ENCODE measurements around the gene APC2. TPM values are rescaled to one million over a fixed set of nuclear protein-coding genes. Genes with fewer than 3 reads are reported as not detected.

Gene APC2
- total RNA-seq, 2 experiments from 2014 or later: 0.57 to 5.5 TPM

- Histone ChIP-seq H3K9me2 (ENCODE audit: insufficient read depth, low read length) (no peaks in the 10 kb centered on the region), H4K20me1 (ENCODE audit: insufficient read depth, low read length) (no peaks in the 10 kb centered on the region), H2AFZ (ENCODE audit: low read length) (no peak overlapping the region), H3K27ac (ENCODE audit: low read depth, low read length, poor library complexity, severe bottlenecking) (peak overlapping the region; percentile 59), H3K4me2 (ENCODE audit: low read length) (peak overlapping the region; percentile 85), H3K36me3 (ENCODE audit: insufficient read depth, low read length) (no peaks in the 10 kb centered on the region), H3K79me2 (ENCODE audit: insufficient read depth, low read depth, low read length) (no peaks in the 10 kb centered on the region), H3K4me3 (ENCODE audit: low read depth, low read length, poor library complexity, severe bottlenecking) (peak overlapping the region; percentile 52), H3K9me3 (ENCODE audit: low read length) (no peaks in the 10 kb centered on the region), H3K4me1 (ENCODE audit: insufficient read depth, low read length, poor library complexity, severe bottlenecking) (peaks cover 26% of the 10 kb centered on the region)
- no peak for TF ChIP-seq CTCF (conservative IDR thresholded peaks at IDR 0.05; ENCODE audit: low read length)
- no peak for TF ChIP-seq EZH2phosphoT487 (IDR thresholded peaks at IDR 0.05; ENCODE audit: borderline replicate concordance, low read depth, low read length)
- intact Hi-C loops (cut with micrococcal nuclease; ENCODE audit: unreplicated experiment): loop anchor here (1.0 kb wide), 1 partner anchor 24 kb away; the partner anchor contains the start of gene C19orf25
- BruUV-seq (replicated peaks): no TSS peak
- ChIA-PET POLR2A (no interaction called here), CTCF (ENCODE audit: unreplicated experiment) (no interaction called here)
- DNase-seq (ENCODE audit: low spot score): peak; percentile 95
Measured at GRCh38 chr19:1455336-1456120, 5.6 kb downstream of the APC2 start.

GRCh38 chr19:1456121-1456900, 6.4 kb downstream of the APC2 start:
- Histone ChIP-seq H3K9me3 (ENCODE audit: low read length) (no peaks in the 10 kb centered on the region), H3K79me2 (ENCODE audit: insufficient read depth, low read depth, low read length) (no peaks in the 10 kb centered on the region), H3K27ac (ENCODE audit: low read depth, low read length, poor library complexity, severe bottlenecking) (no peak overlapping the region), H3K4me2 (ENCODE audit: low read length) (peak overlapping the region; percentile 85; the same call in 1 of the 2 replicates), H3K36me3 (ENCODE audit: insufficient read depth, low read length) (no peaks in the 10 kb centered on the region), H4K20me1 (ENCODE audit: insufficient read depth, low read length) (no peaks in the 10 kb centered on the region), H2AFZ (ENCODE audit: low read length) (no peak overlapping the region), H3K9me2 (ENCODE audit: insufficient read depth, low read length) (no peaks in the 10 kb centered on the region), H3K4me3 (ENCODE audit: low read depth, low read length, poor library complexity, severe bottlenecking) (no peak overlapping the region), H3K4me1 (ENCODE audit: insufficient read depth, low read length, poor library complexity, severe bottlenecking) (peaks cover 26% of the 10 kb centered on the region)
- ChIA-PET CTCF (ENCODE audit: unreplicated experiment) (no interaction called here), POLR2A (no interaction called here)
- DNase-seq (ENCODE audit: low spot score): no peak
- no TSS peak for BruUV-seq (replicated peaks)
- intact Hi-C loops (cut with micrococcal nuclease; ENCODE audit: unreplicated experiment): no loop called here
- no peak for TF ChIP-seq EZH2phosphoT487 (IDR thresholded peaks at IDR 0.05; ENCODE audit: borderline replicate concordance, low read depth, low read length)
- no peak for TF ChIP-seq CTCF (conservative IDR thresholded peaks at IDR 0.05; ENCODE audit: low read length)
